Kidney glomerular epithelial cell (primary cell): ENCODE results near the gene IFNA6.
A peak's percentile ranks its signal among the peaks of the same experiment; 100 is the strongest.

Experiments
- DNase-seq: peaks from one replicate; lab custom pipeline; 2025; lab: John Stamatoyannopoulos, UW

The IFNA6 gene

GRCh38 chr9:21331676-21332402 lies 18.8 kb downstream of the IFNA6 start:
- DNase-seq = no peak

- peak; percentile 43 for DNase-seq
These were observed 24.1 kb downstream of the IFNA6 start for GRCh38 chr9:21326526-21327139.

- no peak for DNase-seq
These were observed 26.6 kb downstream of the IFNA6 start for GRCh38 chr9:21324047-21324446.

- DNase-seq = no peak
These were observed 27.7 kb downstream of the IFNA6 start for GRCh38 chr9:21322911-21323461.

GRCh38 chr9:21320465-21320864 lies 30.2 kb downstream of the IFNA6 start:
- DNase-seq = no peak

GRCh38 chr9:21317956-21318923 lies 32.4 kb downstream of the IFNA6 start:
- DNase-seq = peak; percentile 63

- no peak for DNase-seq
These were observed 33.8 kb downstream of the IFNA6 start for GRCh38 chr9:21316860-21317259.

- no peak for DNase-seq
These were observed 34.5 kb downstream of the IFNA6 start for GRCh38 chr9:21316032-21316842.

- no peak for DNase-seq
These were observed 36.5 kb downstream of the IFNA6 start for GRCh38 chr9:21314152-21314551.

GRCh38 chr9:21311889-21312288 lies 38.8 kb downstream of the IFNA6 start:
- DNase-seq = no peak

- no peak for DNase-seq
These were observed 45.5 kb downstream of the IFNA6 start, which contains the start of gene IFNA5 for GRCh38 chr9:21305213-21305612. Gene IFNA5, minus strand, starts transcription at chr9:21305313. Its CDS starts 57 bp downstream, at chr9:21305256.
